ENCODE data around the gene UNK.

- TF ChIP-seq CTCF (conservative IDR thresholded peaks at IDR 0.05; ENCODE audit: low read length) = no peak
- TF ChIP-seq EZH2phosphoT487 (IDR thresholded peaks at IDR 0.05; ENCODE audit: borderline replicate concordance, low read depth, low read length) = no peak
These were observed 48.3 kb upstream of the UNK start for GRCh38 chr17:75736173-75736835.

Data from OCI-LY7 (cell line).